Measurements from ENCODE around the gene OR11A1.
"Not testable (repeated sequence)": the region's sequence is repeated elsewhere in the genome, so short reads cannot be mapped to it uniquely, and the experiment has no call there.

The OR11A1 gene

GRCh38 chr6:29477923-29478450 lies 21.1 kb upstream of the OR11A1 start:
- no peak for DNase-seq

GRCh38 chr6:29474996-29475395 lies 18.1 kb upstream of the OR11A1 start:
- DNase-seq: no peak

- DNase-seq: no peak
These were observed 9.4 kb upstream of the OR11A1 start for GRCh38 chr6:29466241-29466640.

GRCh38 chr6:29465801-29466200 lies 8.9 kb upstream of the OR11A1 start:
- no peak for DNase-seq

DNA sequence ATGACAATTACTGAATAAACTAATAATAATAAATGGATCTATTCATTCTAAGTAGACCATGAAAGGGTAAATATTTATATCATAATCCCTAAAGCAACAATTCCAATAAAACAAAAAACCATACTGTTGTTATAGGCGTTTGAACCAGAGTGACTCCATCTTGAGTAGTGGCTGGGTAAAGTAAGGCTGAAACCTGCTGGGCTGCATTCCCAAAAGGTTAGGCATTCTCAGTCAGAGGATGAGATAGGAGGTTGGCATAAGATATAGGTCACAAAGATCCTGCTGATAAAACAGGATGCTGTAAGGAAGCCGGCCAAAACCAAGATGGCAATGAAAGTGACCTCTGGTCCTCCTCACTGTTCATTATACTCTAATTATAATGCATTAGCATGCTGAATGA lies 8.4 kb upstream of the OR11A1 start:
- no peak for DNase-seq

DNA sequence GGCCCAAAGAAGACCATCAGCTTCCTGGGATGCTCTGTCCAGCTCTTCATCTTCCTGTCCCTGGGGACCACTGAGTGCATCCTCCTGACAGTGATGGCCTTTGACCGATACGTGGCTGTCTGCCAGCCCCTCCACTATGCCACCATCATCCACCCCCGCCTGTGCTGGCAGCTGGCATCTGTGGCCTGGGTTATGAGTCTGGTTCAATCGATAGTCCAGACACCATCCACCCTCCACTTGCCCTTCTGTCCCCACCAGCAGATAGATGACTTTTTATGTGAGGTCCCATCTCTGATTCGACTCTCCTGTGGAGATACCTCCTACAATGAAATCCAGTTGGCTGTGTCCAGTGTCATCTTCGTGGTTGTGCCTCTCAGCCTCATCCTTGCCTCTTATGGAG lies 5.2 kb upstream of the OR11A1 start:
- DNase-seq: no peak

GRCh38 chr6:29461021-29461814 lies 4.3 kb upstream of the OR11A1 start:
- DNase-seq: no peak

DNA sequence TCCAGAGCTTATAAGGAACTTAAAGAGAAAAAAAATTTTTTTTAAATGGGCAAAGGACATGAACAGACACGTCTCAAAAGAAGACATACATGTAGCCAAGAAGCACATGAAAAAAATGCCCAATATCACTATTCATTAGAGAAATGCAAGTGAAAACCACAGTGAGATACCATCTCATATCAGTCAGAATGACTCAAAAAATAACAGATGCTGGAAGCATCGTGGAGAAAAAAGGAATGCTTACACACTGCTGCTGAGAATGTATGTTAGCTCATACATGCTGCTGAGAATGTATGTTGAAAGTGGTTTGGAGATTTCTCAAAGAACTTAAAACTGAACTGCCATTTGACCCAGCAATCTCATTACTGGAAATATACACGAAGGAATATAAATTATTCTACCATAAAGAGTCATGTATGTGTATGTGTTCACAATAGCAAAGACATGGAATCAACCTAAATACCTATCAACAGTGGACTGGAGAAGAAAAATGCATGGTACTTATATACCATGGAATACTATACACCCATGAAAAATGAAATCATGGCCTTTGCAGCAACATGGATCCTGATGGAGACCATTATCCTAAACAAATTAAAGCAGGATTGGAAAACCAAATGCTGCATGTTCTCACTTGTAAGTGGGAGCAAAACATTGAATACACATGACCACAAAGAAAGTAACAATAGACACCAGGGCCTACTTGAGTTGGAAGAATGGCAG lies 5.2 kb downstream of the OR11A1 start:
- DNase-seq: no peak

DNA sequence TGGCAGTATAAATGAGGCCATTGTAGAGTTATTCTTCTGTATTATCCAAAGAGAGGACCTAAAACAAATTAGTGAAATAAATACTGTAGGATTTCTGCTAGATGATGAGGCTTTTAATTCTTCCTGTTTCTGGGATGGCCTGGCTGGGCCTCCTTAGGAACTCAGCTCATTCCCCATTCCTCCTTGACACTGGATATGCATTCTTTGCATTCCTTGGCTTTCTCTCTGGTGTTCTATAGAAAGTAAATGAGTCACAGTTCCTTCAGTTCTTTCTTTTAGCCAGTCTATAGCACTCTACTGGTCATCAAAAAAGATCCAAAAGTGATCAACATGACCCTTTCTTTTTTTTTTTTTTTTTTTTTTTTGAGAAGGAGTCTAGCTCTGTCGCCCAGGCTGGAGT lies 9.2 kb downstream of the OR11A1 start:
- DNase-seq: no peak

GRCh38 chr6:29444031-29444430 lies 12.8 kb downstream of the OR11A1 start:
- DNase-seq: not testable (repeated sequence)

DNA sequence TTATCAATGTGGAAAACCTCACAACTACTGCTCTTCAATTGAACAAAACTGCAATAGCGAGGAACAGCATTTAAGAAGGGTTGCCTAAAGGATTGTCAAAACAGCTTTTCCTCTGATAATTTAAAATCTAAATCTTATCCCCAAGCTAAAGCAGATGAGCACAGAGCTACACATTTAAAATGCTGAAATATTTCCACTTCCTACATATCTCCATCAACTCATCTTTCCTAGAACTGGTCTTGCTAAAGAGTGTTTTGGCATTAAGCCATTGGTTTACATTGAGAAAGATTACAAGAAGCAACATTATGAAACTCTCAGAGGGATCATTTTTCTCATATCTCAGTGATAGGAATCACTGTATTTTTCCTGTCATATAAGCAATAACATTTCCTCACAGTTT lies 14.2 kb downstream of the OR11A1 start:
- peak; percentile 1 to 2 for DNase-seq

DNA sequence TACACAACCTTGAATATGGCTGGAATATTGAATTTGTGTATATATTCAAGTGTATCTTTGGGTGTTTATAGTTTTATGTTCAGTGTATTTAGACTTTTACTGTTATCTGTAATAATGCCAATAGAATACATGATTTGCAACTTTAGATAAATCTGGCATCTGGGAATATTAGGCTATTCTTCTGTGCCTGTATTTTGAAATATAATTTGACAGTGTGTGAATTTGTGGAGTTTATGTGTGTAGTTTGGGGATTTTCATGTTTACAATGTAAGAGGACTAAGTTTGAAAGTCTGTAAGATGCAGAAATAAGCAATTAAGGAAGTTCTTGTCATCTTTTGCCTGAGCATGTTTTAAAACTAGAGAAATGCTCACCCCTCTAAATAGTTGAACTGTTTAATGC lies 17.9 kb downstream of the OR11A1 start, which contains the start of gene OR10C1:
OR10C1 (plus strand) TSS at position 301 of the 400 bp plus-strand sequence. CDS start 710 bp downstream, outside the sequence.
- no peak for DNase-seq

GRCh38 chr6:29436730-29437129 lies 20.1 kb downstream of the OR11A1 start:
- not testable (repeated sequence) for DNase-seq

DNA sequence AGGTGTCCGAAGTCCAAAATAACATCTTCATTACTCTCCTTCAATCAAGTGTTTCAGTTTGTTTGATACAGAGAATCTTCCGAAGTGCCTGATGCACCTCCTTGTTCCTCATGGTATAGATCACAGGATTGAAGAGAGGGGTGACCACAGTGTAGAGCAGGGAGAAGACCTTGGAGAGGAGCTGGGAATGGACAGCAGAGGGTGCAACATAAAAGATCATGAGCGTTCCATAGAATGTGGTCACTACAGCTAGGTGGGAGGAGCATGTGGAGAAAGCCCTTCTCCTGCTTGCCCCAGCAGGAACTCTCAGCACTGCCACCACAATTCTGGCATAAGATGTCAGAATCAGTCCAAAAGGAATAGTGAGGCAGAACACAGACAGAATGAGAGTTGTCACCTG lies 30.2 kb downstream of the OR11A1 start:
- DNase-seq: no peak

- no peak for DNase-seq
These were observed 31.8 kb downstream of the OR11A1 start for GRCh38 chr6:29425075-29425474.

- DNase-seq: no peak
These were observed 32.3 kb downstream of the OR11A1 start for GRCh38 chr6:29424575-29424974.

DNA sequence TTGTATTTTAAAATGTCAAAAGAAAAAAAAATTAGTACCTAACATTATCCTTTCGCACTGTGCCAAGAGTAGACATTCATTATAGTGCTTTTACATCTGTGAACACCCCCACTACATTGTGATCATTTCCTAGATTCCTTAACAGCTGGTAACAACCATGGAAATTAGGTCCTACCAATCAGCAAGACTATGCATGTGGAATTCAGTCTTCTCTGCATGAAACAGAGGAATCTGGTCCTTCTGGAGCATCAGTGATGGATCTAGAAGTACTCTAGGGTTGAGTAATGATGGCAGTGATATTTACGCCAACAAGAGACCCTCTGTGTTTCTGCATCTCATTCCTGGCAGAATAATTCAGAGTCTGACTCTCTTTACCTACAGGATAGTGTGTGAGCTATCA lies 32.7 kb downstream of the OR11A1 start:
- DNase-seq: no peak

- DNase-seq: no peak
These were observed 37.4 kb downstream of the OR11A1 start for GRCh38 chr6:29419516-29419915.

- DNase-seq: no peak
These were observed 42.3 kb downstream of the OR11A1 start, which contains the start of gene OR12D1 for GRCh38 chr6:29414588-29414987. OR12D1 (plus strand) TSS chr6:29414928.

- no peak for DNase-seq
These were observed 53.1 kb downstream of the OR11A1 start for GRCh38 chr6:29403801-29404200.

GRCh38 chr6:29399525-29399924 lies 57.3 kb downstream of the OR11A1 start:
- no peak for DNase-seq

DNA sequence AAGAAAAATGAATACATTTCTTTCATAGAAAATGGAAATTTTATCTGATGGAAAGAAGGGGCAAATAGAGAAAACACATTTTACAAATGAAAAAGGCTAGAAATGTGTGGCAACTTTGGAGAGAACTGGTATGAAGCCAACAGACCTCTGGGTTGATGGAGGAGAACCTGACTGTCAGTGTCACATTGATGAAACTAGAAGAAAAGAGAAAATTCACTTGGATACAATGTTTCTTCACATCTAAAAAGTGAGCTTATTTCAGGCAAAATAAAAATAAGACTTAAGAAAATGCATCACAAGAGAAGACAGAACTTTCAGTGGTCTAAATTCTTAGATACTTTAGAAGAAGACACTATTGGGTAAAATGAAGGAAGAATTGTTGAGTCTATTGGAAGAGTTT lies 61.5 kb downstream of the OR11A1 start, which contains the start of gene OR12D2:
OR12D2 (plus strand) TSS at position 301 of the 400 bp plus-strand sequence. CDS start 1,069 bp downstream, outside the sequence.
- no peak for DNase-seq

DNA sequence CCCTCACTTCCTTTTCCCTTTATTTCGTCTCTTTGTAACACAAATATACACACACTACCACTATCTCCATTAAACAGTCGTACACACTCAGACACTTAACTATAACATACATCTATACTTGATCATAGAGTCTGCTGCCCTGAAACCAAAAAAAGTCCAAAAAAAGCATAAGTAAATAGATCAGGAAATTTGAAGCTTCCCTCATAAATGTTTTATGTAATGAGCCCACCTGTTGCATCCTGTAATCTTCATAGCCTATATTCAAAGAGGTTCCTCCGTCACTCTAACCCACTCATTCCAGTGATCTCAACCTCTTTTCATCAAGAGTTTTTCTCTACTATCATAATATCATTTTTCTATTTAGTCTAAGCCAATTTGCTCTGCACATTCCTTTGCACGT lies 68.3 kb downstream of the OR11A1 start:
- DNase-seq: no peak

- DNase-seq: peak; percentile 38 to 68
These were observed 80.9 kb downstream of the OR11A1 start for GRCh38 chr6:29376003-29376402.
